KMS-11 (cell line): ENCODE results near the gene MAP3K5.
"Not testable (repeated sequence)": the region's sequence is repeated elsewhere in the genome, so short reads cannot be mapped to it uniquely, and the experiment has no call there.

Experiments used
- H2AFZ ChIP-seq: fragments of 200-600 bp; sonication (generic); 2 replicates; pipeline ENCODE4 v1.6.1; 2016; ENCODE audit warnings: antibody characterized with exemption, mixed run types, low read depth
- H3K27ac ChIP-seq: fragments of 200-600 bp; sonication (generic); 2 replicates; pipeline ENCODE4 v1.6.1; 2016; ENCODE audit warnings: mild to moderate bottlenecking, mixed run types
- H3K27me3 ChIP-seq: fragments of 200-600 bp; sonication (generic); 2 replicates; pipeline ENCODE4 v1.6.1; 2017; ENCODE audit warnings: mild to moderate bottlenecking, low read depth, mixed run types, moderate library complexity; ENCODE audit not compliant: insufficient read depth
- H3K36me3 ChIP-seq: fragments of 200-600 bp; sonication (generic); 2 replicates; pipeline ENCODE4 v1.6.1; 2017; ENCODE audit warnings: mild to moderate bottlenecking, mixed run types; ENCODE audit not compliant: insufficient read depth
- H3K4me1 ChIP-seq: fragments of 200-600 bp; sonication (generic); 2 replicates; pipeline ENCODE4 v1.6.1; 2016; ENCODE audit warnings: mild to moderate bottlenecking, low read depth, mixed run types; ENCODE audit not compliant: poor library complexity, severe bottlenecking
- H3K4me2 ChIP-seq: fragments of 200-600 bp; sonication (generic); 2 replicates; pipeline ENCODE4 v1.7.0; 2016; ENCODE audit warnings: mild to moderate bottlenecking, mixed run types
- H3K4me3 ChIP-seq: fragments of 200-600 bp; sonication (generic); IDR thresholded peaks from 2 replicates; pipeline ENCODE4 v1.6.1; 2017; ENCODE audit warnings: low read depth, low read length, mixed read lengths; ENCODE audit not compliant: insufficient read depth
- H3K79me2 ChIP-seq: fragments of 200-600 bp; sonication (generic); 2 replicates; pipeline ENCODE4 v1.6.1; 2016; ENCODE audit warnings: low read depth, mixed run types; ENCODE audit not compliant: insufficient read depth
- H3K9ac ChIP-seq: fragments of 200-600 bp; sonication (generic); 2 replicates; pipeline ENCODE4 v1.6.1; 2016; ENCODE audit warnings: mild to moderate bottlenecking, mixed run types
- H4K20me1 ChIP-seq: fragments of 200-600 bp; sonication (generic); 2 replicates; pipeline ENCODE4 v1.6.1; 2016; ENCODE audit warnings: mild to moderate bottlenecking, mixed run types; ENCODE audit not compliant: insufficient read depth
- CTCF ChIP-seq: fragments of 200-600 bp; sonication (generic); conservative IDR thresholded peaks from 2 replicates; pipeline ENCODE4 v1.6.1; 2017; ENCODE audit warnings: low read depth, mild to moderate bottlenecking, antibody characterized with exemption, low read length, moderate library complexity, mixed read lengths

MAP3K5 gene

DNA sequence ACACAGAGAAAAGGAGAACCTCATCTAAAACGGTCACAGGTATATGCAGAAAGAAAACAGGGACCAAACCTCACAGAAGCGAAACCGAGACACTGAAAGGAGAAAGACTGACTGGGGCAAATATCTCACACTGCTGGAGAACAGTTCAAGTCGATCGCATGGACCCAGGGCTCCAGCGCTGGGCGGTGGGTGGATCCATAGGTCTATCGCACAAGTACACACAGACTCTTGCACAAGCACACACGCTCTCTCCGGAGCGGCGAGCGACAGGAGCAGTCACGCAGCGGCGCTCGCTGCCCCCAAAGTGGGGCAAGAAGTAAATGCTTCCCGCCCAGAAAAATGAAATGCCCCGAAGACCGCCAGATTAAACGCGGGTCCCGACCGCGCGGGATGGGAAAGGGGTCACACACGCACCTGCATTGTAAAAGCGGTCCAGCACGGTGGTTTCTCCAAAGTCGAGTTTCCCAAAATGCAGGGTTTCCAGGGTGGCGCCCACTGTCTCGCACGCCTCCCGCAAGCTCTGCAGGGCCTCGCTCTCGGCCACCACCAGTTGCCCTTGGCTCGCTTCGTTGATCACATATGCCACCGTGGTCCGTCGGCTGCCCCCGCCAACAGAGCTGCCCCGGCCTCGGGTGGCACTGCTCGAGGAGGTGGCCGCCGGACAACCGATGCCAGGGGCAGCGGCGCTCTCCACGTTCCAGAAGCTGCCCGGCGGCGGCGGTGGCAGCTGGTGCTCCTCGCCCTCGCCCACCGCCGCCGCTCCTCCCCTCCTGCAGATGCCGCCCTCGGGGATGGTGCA, 782 bp downstream of the MAP3K5 start:
- peaks cover 39% of the 10 kb centered on the region for H3K79me2 ChIP-seq
- H2AFZ ChIP-seq, result peak overlapping the region; percentile 92
- H3K9ac ChIP-seq, result peak overlapping the region; percentile 88; the same call in 1 of the 2 replicates

DNA sequence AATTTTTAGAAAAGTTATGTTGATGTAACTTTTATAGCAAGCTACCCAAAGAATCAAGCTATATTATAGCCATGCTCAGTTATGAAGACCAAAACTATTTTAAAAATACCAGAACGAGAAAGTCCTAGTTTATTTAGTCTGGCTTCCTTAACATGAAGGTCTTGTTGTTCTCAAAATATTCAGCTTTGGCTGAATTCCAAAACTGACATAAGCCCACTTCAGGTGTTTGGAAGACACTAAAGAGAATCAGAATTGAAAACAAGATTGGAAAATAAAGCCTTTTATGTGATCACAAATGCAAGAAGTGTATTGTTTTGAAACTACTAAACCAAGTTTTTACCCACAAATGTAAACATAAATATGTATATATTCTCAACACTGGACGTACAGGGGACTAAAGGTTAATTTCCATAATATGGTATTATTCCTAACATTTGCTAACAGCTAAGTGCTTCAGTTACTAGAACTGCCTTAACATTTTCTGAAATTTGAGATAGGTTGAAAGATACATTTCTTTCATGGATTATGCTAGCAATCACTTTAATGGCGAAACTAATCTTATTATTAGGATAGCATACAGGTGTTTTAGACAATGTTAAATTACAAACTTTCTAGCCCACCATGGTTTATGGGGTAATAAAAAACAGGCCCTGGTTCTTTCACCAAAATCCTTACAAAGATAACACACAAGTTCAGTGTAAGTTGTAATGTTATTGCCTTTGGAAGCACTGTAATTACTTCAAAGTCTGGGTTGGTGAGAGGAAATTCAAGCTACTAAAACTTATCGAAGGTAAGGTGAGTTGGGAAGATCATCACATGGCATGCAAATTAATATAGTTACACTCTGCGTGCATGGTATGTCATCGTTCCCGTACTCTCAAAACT, 1.6 kb downstream of the MAP3K5 start:
- TF ChIP-seq CTCF, result no peak
- H3K36me3 ChIP-seq, result no peaks in the 10 kb centered on the region
- H4K20me1 ChIP-seq, result no peaks in the 10 kb centered on the region
- peak overlapping the region; percentile 83 for H3K4me2 ChIP-seq
- H2AFZ ChIP-seq, result peak overlapping the region; percentile 92; the same call in 1 of the 2 replicates
- H3K27me3 ChIP-seq, result no peaks in the 10 kb centered on the region
- peaks cover 47% of the 10 kb centered on the region for H3K79me2 ChIP-seq
- H3K9ac ChIP-seq, result peak overlapping the region; percentile 88; the same call in 1 of the 2 replicates
- peaks cover 60% of the 10 kb centered on the region for H3K4me1 ChIP-seq
- peak overlapping the region; percentile 83; the same call in 1 of the 2 replicates for H3K27ac ChIP-seq
- H3K4me3 ChIP-seq, result no peak overlapping the region

More for the DNA sequence above, 782 bp downstream of the MAP3K5 start:
- Histone ChIP-seq H4K20me1 (no peaks in the 10 kb centered on the region), H3K27me3 (no peaks in the 10 kb centered on the region), H3K4me2 (peak overlapping the region; percentile 83), H3K4me3 (no peak overlapping the region), H3K27ac (peak overlapping the region; percentile 83; the same call in 1 of the 2 replicates), H3K36me3 (no peaks in the 10 kb centered on the region), H3K4me1 (peaks cover 54% of the 10 kb centered on the region)
- TF ChIP-seq CTCF, result no peak

- Histone ChIP-seq H3K4me2 (peak overlapping the region; percentile 37; the same call in 1 of the 2 replicates), H3K79me2 (peaks cover 56% of the 10 kb centered on the region), H3K4me1 (peaks cover 73% of the 10 kb centered on the region)
- H3K36me3 ChIP-seq, H3K27ac ChIP-seq, H2AFZ ChIP-seq, H3K4me3 ChIP-seq, H3K9ac ChIP-seq, H3K27me3 ChIP-seq, H4K20me1 ChIP-seq: not testable (repeated sequence)
These were observed 2.8 kb downstream of the MAP3K5 start for GRCh38 chr6:136789440-136789839.

DNA sequence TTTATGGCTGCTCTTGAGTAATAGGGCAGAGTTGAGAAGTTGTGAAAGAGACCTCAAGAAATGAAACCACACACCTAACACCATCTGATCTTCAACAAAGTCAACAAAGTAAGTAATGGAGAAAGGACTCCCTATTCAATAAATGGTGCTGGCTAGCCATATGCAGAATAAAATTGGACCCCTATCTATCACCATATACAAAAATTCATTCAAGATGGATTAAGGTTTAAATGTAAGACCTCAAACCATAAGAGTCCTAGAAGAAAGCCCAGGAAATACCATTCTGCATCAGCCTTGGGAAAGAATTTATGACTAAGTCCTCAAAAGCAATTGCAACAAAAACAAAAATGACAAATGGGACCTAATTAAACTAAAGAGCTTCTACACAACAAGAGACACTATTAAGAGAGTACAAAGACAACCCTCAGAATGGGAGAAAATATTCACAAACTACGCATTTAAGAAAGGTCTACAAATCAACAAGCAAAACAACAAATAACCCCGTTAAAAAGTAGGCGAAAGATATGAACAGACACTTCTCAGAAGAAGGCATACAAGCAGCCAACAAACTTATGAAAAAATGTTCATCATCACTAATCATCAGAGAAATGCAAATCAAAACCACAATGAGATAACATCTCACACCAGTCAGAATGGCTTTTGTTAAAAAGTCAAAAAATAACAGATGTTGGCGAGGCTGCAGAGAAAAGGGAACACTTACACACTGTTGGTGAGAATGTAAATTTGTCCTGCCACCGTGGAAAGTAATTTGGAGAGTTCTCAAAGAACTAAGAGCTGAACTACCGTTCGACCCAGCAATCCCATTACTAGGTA, 4.0 kb downstream of the MAP3K5 start:
- H4K20me1 ChIP-seq, result no peaks in the 10 kb centered on the region
- H3K9ac ChIP-seq, result no peak overlapping the region
- no peak overlapping the region for H2AFZ ChIP-seq
- peaks cover 75% of the 10 kb centered on the region for H3K4me1 ChIP-seq
- no peak overlapping the region for H3K27ac ChIP-seq
- H3K27me3 ChIP-seq, result no peaks in the 10 kb centered on the region
- peak overlapping the region; percentile 36 for H3K4me2 ChIP-seq
- peaks cover 61% of the 10 kb centered on the region for H3K79me2 ChIP-seq
- no peaks in the 10 kb centered on the region for H3K36me3 ChIP-seq
- no peak for TF ChIP-seq CTCF
- no peak overlapping the region for H3K4me3 ChIP-seq
